Thyroid gland (tissue), 4 donors: ENCODE results near the gene ZNF341. TPM values are rescaled to one million over a fixed set of nuclear protein-coding genes. Genes with fewer than 3 reads are reported as not detected.

Experiments used
- DNase-seq, 2 donors: peaks; one replicate each; pipeline ENCODE4 v3.0.0-alpha.2; 2019
- H3K27ac ChIP-seq, 3 donors: fragments of 200-600 bp; sonication (generic); 1 replicate in 2 of 3; 2 replicates in 1 of 3; pipeline ENCODE4 v1.5.1; 2016 to 2019; ENCODE audit warnings: mild to moderate bottlenecking in 1 of 3, moderate library complexity in 1 of 3
- H3K27me3 ChIP-seq: fragments of 200-600 bp; sonication (generic); one replicate; pipeline ENCODE4 v1.5.1; 2019
- H3K36me3 ChIP-seq, 2 donors: fragments of 200-600 bp; sonication (generic); one replicate each; pipeline ENCODE4 v1.5.1; 2016 to 2019
- H3K4me1 ChIP-seq, 2 donors: fragments of 200-600 bp; sonication (generic); one replicate each; pipeline ENCODE4 v1.5.1; 2017 to 2019
- H3K4me3 ChIP-seq, 3 donors: fragments of 200-600 bp; sonication (generic); replicated peaks in 1 of 3; 1 replicate in 2 of 3; 2 replicates in 1 of 3; pipeline ENCODE4 v1.5.1; 2016; ENCODE audit warnings: mild to moderate bottlenecking in 1 of 3
- H3K9me3 ChIP-seq: fragments of 200-600 bp; sonication (generic); one replicate; pipeline ENCODE4 v1.5.1; 2017
- POLR2A ChIP-seq, 2 donors: fragments of 450-650 bp; IDR thresholded peaks; one replicate each; pipeline ENCODE4 v1.6.1; 2017; ENCODE audit warnings: antibody characterized with exemption in 2 of 2, mild to moderate bottlenecking in 2 of 2, moderate library complexity in 1 of 2
- WGBS, 2 donors: methylation state at CpG; one replicate each; pipeline ENCODE4 v1.1.5; 2017; 5-methylcytosine and 5-hydroxymethylcytosine counted together
- intact Hi-C: fragments of 100-400 bp; cut with DNase I; formaldehyde crosslinking; loops from one replicate; pipeline ENCODE4 v1.15.1; 2023
- total RNA-seq, 4 donors: library from RNA; depleted of rRNA; stranded (reverse); fragments of >200 nt; gene quantifications; one replicate each; pipeline ENCODE4 v1.2.3, GENCODE V29; 2016
- TF ChIP-seq, protein P1 (sequence below), 6 experiments: fragments of 200-600 bp in 3 of 6; fragments of 450-650 bp in 3 of 6; sonication (generic) in 3 of 6; IDR thresholded peaks; one replicate each; pipeline ENCODE4 v1.5.1; 2016 to 2019; ENCODE audit warnings: antibody characterized with exemption in 6 of 6, mild to moderate bottlenecking in 2 of 6, inconsistent platforms in 1 of 6, moderate library complexity in 1 of 6

The ZNF341 gene
- total RNA-seq, 4 donors from 2014 or later: 1.1 to 3.5 (median 2.8) TPM

DNA sequence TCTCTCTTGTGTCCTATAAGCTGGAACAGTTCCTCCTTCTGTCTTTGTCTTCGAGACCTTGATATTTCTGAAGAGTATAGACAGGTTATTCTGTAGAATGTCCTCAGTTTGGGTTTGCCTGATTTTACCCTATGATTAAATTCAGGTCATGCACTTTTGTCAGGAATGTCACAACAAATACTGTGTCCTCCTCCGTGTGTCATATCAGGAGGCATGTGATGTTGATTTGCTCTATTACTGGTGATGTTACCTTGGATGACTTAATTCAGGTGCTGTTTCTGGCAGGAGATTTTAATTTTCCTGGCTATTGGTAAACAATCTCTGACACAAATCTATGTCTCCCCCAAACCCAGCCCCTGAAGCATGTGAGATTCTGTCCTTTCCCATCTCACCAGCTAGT lies 46.0 kb downstream of the ZNF341 start:
- 92 to 96% methylated on average over 2 of the region's 2 CpGs for WGBS, 2 donors
- intact Hi-C loops: no loop called here
- no peak overlapping the region for H3K4me3 ChIP-seq

DNA sequence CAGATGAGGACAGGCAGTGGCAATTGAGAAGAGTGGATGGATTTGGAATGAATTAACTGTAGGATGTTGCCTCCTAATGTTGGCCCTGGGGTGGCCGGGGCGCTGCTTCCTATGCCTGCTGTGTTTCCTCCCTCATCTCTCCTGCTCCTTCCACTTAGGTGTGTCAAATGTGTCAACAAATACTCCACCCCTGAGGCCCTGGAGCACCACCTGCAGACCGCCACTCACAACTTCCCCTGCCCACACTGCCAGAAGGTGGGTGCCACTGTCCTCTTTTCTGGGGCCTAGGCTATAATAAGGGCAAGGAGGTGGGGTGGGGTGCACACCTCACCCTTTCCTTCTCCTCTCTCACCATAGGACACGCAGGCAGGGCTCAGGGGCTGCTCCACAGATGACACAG lies 49.3 kb downstream of the ZNF341 start:
- H3K9me3 ChIP-seq: no peaks in the 10 kb centered on the region
- no peak for DNase-seq
- intact Hi-C loops: no loop called here
- no peaks in the 10 kb centered on the region for H3K4me1 ChIP-seq
- no peak overlapping the region for H3K27ac ChIP-seq
- WGBS, 2 donors: 94 to 100% methylated on average over 4 of the region's 4 CpGs
- TF ChIP-seq POLR2A (IDR thresholded peaks at IDR 0.05): no peak
- TF ChIP-seq, protein P1, sequence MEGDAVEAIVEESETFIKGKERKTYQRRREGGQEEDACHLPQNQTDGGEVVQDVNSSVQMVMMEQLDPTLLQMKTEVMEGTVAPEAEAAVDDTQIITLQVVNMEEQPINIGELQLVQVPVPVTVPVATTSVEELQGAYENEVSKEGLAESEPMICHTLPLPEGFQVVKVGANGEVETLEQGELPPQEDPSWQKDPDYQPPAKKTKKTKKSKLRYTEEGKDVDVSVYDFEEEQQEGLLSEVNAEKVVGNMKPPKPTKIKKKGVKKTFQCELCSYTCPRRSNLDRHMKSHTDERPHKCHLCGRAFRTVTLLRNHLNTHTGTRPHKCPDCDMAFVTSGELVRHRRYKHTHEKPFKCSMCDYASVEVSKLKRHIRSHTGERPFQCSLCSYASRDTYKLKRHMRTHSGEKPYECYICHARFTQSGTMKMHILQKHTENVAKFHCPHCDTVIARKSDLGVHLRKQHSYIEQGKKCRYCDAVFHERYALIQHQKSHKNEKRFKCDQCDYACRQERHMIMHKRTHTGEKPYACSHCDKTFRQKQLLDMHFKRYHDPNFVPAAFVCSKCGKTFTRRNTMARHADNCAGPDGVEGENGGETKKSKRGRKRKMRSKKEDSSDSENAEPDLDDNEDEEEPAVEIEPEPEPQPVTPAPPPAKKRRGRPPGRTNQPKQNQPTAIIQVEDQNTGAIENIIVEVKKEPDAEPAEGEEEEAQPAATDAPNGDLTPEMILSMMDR (IDR thresholded peaks at IDR 0.05): no peak
- H3K4me3 ChIP-seq: no peak overlapping the region
- no peaks in the 10 kb centered on the region for H3K36me3 ChIP-seq
- H3K27me3 ChIP-seq: no peaks in the 10 kb centered on the region

More for the DNA sequence above, 46.0 kb downstream of the ZNF341 start:
- Histone ChIP-seq H3K9me3 (no peaks in the 10 kb centered on the region), H3K27ac (no peak overlapping the region), H3K4me1 (no peaks in the 10 kb centered on the region), H3K27me3 (no peaks in the 10 kb centered on the region), H3K36me3 (no peaks in the 10 kb centered on the region)
- DNase-seq: no peak
- TF ChIP-seq, protein P1 (IDR thresholded peaks at IDR 0.05): no peak
- TF ChIP-seq POLR2A (IDR thresholded peaks at IDR 0.05): no peak

DNA sequence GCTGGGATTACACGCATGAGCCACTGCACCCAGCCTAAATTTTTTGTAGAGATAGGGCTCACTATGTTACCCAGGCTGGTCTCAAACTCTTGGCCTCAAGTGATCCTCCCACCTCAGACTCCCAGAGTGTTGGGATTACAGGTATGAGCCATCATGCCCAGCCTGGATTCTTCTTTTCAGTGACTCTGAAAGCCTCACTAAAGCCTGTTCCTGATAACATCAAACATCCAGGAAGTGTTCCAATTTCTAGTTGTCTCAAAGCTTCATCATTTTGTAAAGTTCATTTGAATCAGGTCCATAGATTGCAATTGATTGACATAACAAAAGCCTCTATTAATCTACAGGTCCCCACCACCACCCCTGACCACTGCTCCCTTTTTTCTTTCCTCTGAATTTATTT lies 50.1 kb downstream of the ZNF341 start:
- TF ChIP-seq, protein P1 (IDR thresholded peaks at IDR 0.05): no peak
- no peaks in the 10 kb centered on the region for H3K4me1 ChIP-seq
- 78 to 100% methylated on average over 1 of the region's 1 CpG for WGBS, 2 donors
- intact Hi-C loops: no loop called here
- DNase-seq: no peak
- no peaks in the 10 kb centered on the region for H3K9me3 ChIP-seq
- no peak overlapping the region for H3K4me3 ChIP-seq
- H3K27ac ChIP-seq: no peak overlapping the region
- no peaks in the 10 kb centered on the region for H3K27me3 ChIP-seq
- H3K36me3 ChIP-seq: no peaks in the 10 kb centered on the region

DNA sequence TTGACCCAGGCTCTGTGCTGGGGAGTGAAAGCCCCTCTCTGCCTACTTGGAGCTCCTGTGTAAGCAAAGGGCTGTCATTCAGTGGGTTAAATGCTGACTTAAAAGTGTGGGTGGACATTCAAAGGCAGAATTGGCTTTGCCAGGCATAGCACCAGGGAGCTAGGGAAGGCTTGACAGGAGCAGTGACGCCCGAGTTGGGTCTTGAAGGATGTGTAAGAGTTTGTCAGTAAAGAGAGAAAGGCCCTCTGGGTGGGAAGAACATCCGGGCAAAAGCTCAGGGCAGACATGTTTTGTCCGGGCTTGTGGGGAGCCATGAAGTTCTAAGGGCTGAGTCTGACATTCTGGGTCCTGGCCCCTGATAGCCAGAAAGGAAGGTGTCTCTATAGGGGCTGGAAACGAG lies 51.5 kb downstream of the ZNF341 start:
- no peaks in the 10 kb centered on the region for H3K36me3 ChIP-seq
- no peaks in the 10 kb centered on the region for H3K27me3 ChIP-seq
- DNase-seq: no peak
- 92 to 93% methylated on average over 5 of the region's 5 CpGs for WGBS, 2 donors
- H3K4me3 ChIP-seq: no peak overlapping the region
- intact Hi-C loops: no loop called here
- no peaks in the 10 kb centered on the region for H3K9me3 ChIP-seq
- TF ChIP-seq, protein P1 (IDR thresholded peaks at IDR 0.05): no peak
- TF ChIP-seq POLR2A (IDR thresholded peaks at IDR 0.05): no peak
- H3K4me1 ChIP-seq: no peaks in the 10 kb centered on the region
- no peak overlapping the region for H3K27ac ChIP-seq

DNA sequence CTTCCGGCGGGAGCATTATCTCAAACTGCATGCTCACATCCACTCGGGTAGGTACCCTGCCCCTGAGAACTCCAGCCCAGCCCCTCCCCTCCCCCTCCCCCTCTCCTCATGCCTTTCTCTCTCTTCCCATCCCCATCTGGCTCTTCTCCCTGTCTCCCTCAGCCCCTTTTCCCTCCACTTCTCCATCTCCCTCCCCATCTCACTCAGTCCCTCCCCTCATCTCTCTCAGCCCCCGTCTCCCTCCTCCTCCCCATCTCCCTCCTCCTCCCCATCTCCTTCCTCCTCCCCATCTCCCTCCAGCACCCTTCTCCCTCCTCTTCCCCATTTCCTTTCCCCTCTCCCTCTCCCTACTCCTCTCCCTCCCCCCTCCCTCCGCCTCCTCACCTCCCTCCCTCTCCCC lies 52.0 kb downstream of the ZNF341 start:
- H3K27ac ChIP-seq: no peak overlapping the region
- TF ChIP-seq, protein P1 (IDR thresholded peaks at IDR 0.05): no peak
- TF ChIP-seq POLR2A (IDR thresholded peaks at IDR 0.05): no peak
- no peak for DNase-seq
- no peaks in the 10 kb centered on the region for H3K27me3 ChIP-seq
- H3K4me3 ChIP-seq: no peak overlapping the region
- intact Hi-C loops: no loop called here
- WGBS, 2 donors: 84 to 86% methylated on average over 5 of the region's 5 CpGs
- H3K4me1 ChIP-seq: peaks cover 2 to 4% of the 10 kb centered on the region in 2 donors
- no peaks in the 10 kb centered on the region for H3K36me3 ChIP-seq
- H3K9me3 ChIP-seq: no peaks in the 10 kb centered on the region
